PFSK-1 (cell line): ENCODE measurements around the gene FGFR2.

Experiments used
- POLR2AphosphoS5 ChIP-seq: IDR thresholded peaks from 2 replicates; pipeline ENCODE4 v1.6.1; 2012; ENCODE audit warnings: low read depth, mild to moderate bottlenecking, control low read depth, low read length, moderate library complexity
- TAF1 ChIP-seq: IDR thresholded peaks from 2 replicates; pipeline ENCODE4 v1.6.1; 2012; ENCODE audit warnings: low read length, control low read depth, borderline replicate concordance; ENCODE audit not compliant: insufficient read depth

- no peak for TF ChIP-seq POLR2AphosphoS5
- no peak for TF ChIP-seq TAF1
Measured at GRCh38 chr10:121519411-121519810, 78.8 kb downstream of the FGFR2 start.
